Astrocyte (in vitro differentiated cells and primary cell): Measurements from ENCODE around the gene KCNB1. TPM values are rescaled to one million over a fixed set of nuclear protein-coding genes. Genes with fewer than 3 reads are reported as not detected.

Experiments used
- DNase-seq: peaks from one replicate; pipeline ENCODE4 v3.0.0-alpha.2; 2010; ENCODE audit warnings: low read depth
- FAIRE-seq: peaks from 2 replicates; lab custom pipeline; 2011; peaks lifted over from hg19 to GRCh38; lab: Jason Lieb, UNC
- H2AFZ ChIP-seq: 2 replicates; pipeline ENCODE4 v1.6.0; 2012; ENCODE audit warnings: low read depth, low read length, inconsistent platforms
- H3K27ac ChIP-seq: 2 replicates; pipeline ENCODE4 v1.5.1; 2011; ENCODE audit warnings: low read depth, low read length, inconsistent platforms
- H3K27me3 ChIP-seq: 2 replicates; pipeline ENCODE4 v1.6.0; 2011; ENCODE audit warnings: low read length, inconsistent platforms; ENCODE audit not compliant: insufficient read depth
- H3K36me3 ChIP-seq: 2 replicates; pipeline ENCODE4 v1.5.1; 2011; ENCODE audit warnings: low read length, inconsistent platforms; ENCODE audit not compliant: insufficient read depth
- H3K4me1 ChIP-seq: 2 replicates; pipeline ENCODE4 v1.5.1; 2011; ENCODE audit warnings: low read length, inconsistent platforms; ENCODE audit not compliant: insufficient read depth
- H3K4me2 ChIP-seq: 2 replicates; pipeline ENCODE4 v1.6.0; 2012; ENCODE audit warnings: low read length, inconsistent platforms
- H3K4me3 ChIP-seq: 2 replicates; pipeline ENCODE4 v1.5.1; 2011; ENCODE audit warnings: low read depth, mild to moderate bottlenecking, low read length, inconsistent platforms; ENCODE audit not compliant: insufficient read depth
- H3K79me2 ChIP-seq: 2 replicates; pipeline ENCODE4 v1.6.0; 2012; ENCODE audit warnings: mild to moderate bottlenecking, low read length, inconsistent platforms; ENCODE audit not compliant: insufficient read depth
- H3K9ac ChIP-seq: 2 replicates; pipeline ENCODE4 v1.6.0; 2012; ENCODE audit warnings: mild to moderate bottlenecking, low read length, inconsistent platforms
- H3K9me3 ChIP-seq: 2 replicates; pipeline ENCODE4 v1.5.1; 2012; ENCODE audit warnings: low read depth, mild to moderate bottlenecking, low read length, inconsistent platforms; ENCODE audit not compliant: insufficient read depth
- H4K20me1 ChIP-seq: 2 replicates; pipeline ENCODE4 v1.6.0; 2012; ENCODE audit warnings: low read length, inconsistent platforms; ENCODE audit not compliant: insufficient read depth
- H3K27ac Mint-ChIP-seq: one replicate; pipeline ENCODE4 v1.8.0; 2021; ENCODE audit warnings: mild to moderate bottlenecking, mixed read lengths; ENCODE audit not compliant: unreplicated experiment
- H3K27me3 Mint-ChIP-seq: one replicate; pipeline ENCODE4 v1.8.0; 2021; ENCODE audit warnings: low read depth, mixed read lengths; ENCODE audit not compliant: unreplicated experiment
- H3K36me3 Mint-ChIP-seq: one replicate; pipeline ENCODE4 v1.8.0; 2021; ENCODE audit warnings: low read depth, mixed read lengths; ENCODE audit not compliant: unreplicated experiment
- H3K4me1 Mint-ChIP-seq: one replicate; pipeline ENCODE4 v1.8.0; 2021; ENCODE audit warnings: low read depth, mixed read lengths; ENCODE audit not compliant: unreplicated experiment
- H3K4me3 Mint-ChIP-seq: one replicate; pipeline ENCODE4 v1.8.0; 2021; ENCODE audit warnings: mild to moderate bottlenecking, moderate library complexity, mixed read lengths; ENCODE audit not compliant: unreplicated experiment
- H3K9me3 Mint-ChIP-seq: one replicate; pipeline ENCODE4 v1.8.0; 2021; ENCODE audit warnings: mild to moderate bottlenecking, mixed read lengths; ENCODE audit not compliant: unreplicated experiment
- EZH2 ChIP-seq: IDR thresholded peaks from 2 replicates; pipeline ENCODE4 v1.6.1; 2012; ENCODE audit warnings: mild to moderate bottlenecking, low read length, inconsistent platforms; ENCODE audit not compliant: insufficient read depth
- total RNA-seq: library from RNA; stranded (reverse); gene quantifications from 2 replicates; pipeline ENCODE4 v1.2.1, GENCODE V29; 2021
- TF ChIP-seq, protein P1 (sequence below): IDR thresholded peaks from 2 replicates; pipeline ENCODE4 v1.5.1; 2011; ENCODE audit warnings: low read depth, mild to moderate bottlenecking, inconsistent platforms, low read length, moderate library complexity; ENCODE audit not compliant: insufficient read depth

KCNB1 gene
- total RNA-seq, 1 donor from 2014 or later, result 0.48 TPM

DNA sequence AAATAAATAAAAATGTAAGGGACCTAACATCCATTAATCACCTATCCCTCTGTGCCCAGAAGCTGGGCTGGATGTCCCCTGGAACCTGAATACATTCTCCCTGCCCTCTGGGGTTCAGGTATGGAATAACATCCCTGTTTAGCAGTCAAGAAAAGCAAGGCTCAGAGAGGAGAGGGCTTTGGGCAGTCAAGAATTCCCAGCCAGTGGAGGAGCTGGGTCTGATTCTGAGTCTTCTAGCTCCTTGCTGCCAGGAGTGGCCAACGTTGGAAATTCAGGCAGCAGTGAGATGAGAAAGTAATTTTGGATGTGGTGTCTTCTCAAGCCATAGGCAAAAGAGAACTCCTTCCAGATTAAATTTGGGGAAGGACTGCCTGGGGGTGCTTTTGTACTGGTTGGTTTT, 162.0 kb downstream of the KCNB1 start:
- no peaks in the 10 kb centered on the region for H3K36me3 ChIP-seq
- H3K4me3 ChIP-seq, result no peak overlapping the region
- H3K79me2 ChIP-seq, result no peaks in the 10 kb centered on the region
- no peak for TF ChIP-seq EZH2
- TF ChIP-seq, protein P1, sequence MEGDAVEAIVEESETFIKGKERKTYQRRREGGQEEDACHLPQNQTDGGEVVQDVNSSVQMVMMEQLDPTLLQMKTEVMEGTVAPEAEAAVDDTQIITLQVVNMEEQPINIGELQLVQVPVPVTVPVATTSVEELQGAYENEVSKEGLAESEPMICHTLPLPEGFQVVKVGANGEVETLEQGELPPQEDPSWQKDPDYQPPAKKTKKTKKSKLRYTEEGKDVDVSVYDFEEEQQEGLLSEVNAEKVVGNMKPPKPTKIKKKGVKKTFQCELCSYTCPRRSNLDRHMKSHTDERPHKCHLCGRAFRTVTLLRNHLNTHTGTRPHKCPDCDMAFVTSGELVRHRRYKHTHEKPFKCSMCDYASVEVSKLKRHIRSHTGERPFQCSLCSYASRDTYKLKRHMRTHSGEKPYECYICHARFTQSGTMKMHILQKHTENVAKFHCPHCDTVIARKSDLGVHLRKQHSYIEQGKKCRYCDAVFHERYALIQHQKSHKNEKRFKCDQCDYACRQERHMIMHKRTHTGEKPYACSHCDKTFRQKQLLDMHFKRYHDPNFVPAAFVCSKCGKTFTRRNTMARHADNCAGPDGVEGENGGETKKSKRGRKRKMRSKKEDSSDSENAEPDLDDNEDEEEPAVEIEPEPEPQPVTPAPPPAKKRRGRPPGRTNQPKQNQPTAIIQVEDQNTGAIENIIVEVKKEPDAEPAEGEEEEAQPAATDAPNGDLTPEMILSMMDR, result peak; percentile 30
- Mint-ChIP-seq H3K27me3 (peaks cover 59% of the 10 kb centered on the region), H3K4me1 (peaks cover 5% of the 10 kb centered on the region), H3K9me3 (no peaks in the 10 kb centered on the region), H3K36me3 (peaks cover 3% of the 10 kb centered on the region), H3K4me3 (no peak overlapping the region), H3K27ac (no peak overlapping the region)
- H3K9ac ChIP-seq, result no peak overlapping the region
- DNase-seq (peak; percentile 27), FAIRE-seq (no peak)
- H3K9me3 ChIP-seq, result no peaks in the 10 kb centered on the region
- H2AFZ ChIP-seq, result no peak overlapping the region
- H3K4me2 ChIP-seq, result no peak overlapping the region
- peaks cover 61% of the 10 kb centered on the region for H3K27me3 ChIP-seq
- H4K20me1 ChIP-seq, result no peaks in the 10 kb centered on the region
- peaks cover 13% of the 10 kb centered on the region for H3K4me1 ChIP-seq
- H3K27ac ChIP-seq, result no peak overlapping the region

DNA sequence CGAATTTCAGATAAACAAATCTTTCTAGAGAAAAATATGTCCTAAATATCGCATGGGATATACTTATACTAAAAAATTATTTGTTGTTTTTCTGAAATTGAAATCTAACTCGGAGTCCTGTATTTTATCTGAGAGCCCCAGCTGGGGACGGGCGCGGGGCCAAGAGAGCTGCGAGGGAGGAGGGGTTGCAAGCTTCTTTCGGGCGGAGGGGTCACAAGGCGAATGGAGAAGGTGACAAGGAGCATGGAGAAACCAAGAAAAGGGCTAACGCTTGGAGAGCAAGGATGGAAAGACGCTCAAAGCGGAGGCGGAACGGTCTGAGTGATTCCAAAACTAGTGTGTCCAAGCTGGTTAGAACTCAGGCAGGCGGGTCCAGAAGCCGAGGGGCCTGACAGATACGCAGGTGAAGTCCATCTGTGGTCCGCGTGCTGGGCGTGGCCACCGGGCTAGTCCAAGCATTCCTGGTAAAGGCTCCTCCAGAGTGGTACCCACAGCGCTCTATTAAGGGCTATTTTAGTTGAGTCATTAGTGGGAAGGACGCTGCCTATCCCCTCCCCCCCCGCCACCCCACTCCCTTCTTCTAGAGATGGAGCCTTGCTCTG, 163.2 kb downstream of the KCNB1 start:
- DNase-seq (no peak), FAIRE-seq (no peak)
- no peaks in the 10 kb centered on the region for H3K79me2 ChIP-seq
- no peaks in the 10 kb centered on the region for H4K20me1 ChIP-seq
- H3K9me3 ChIP-seq, result no peaks in the 10 kb centered on the region
- H3K9ac ChIP-seq, result no peak overlapping the region
- Mint-ChIP-seq H3K36me3 (peaks cover 3% of the 10 kb centered on the region), H3K9me3 (no peaks in the 10 kb centered on the region), H3K27ac (no peak overlapping the region), H3K4me3 (peak overlapping the region; percentile 62), H3K4me1 (peaks cover 5% of the 10 kb centered on the region), H3K27me3 (peaks cover 62% of the 10 kb centered on the region)
- H3K27ac ChIP-seq, result no peak overlapping the region
- peak overlapping the region; percentile 76 for H3K4me2 ChIP-seq
- peaks cover 13% of the 10 kb centered on the region for H3K4me1 ChIP-seq
- H2AFZ ChIP-seq, result no peak overlapping the region
- H3K27me3 ChIP-seq, result peaks cover 68% of the 10 kb centered on the region
- H3K36me3 ChIP-seq, result no peaks in the 10 kb centered on the region
- H3K4me3 ChIP-seq, result no peak overlapping the region
- no peak for TF ChIP-seq EZH2
- TF ChIP-seq, protein P1, result no peak
